Esophagus muscularis mucosa (tissue), 3 donors: Measurements from ENCODE around the gene C19orf85.
A peak's percentile ranks its signal among the peaks of the same experiment; 100 is the strongest.

ENCODE experiments used
- CTCF ChIP-seq, 3 experiments: fragments of 200-600 bp in 2 of 3; fragments of 450-650 bp in 1 of 3; sonication (generic) in 2 of 3; IDR thresholded peaks; one replicate each; pipeline ENCODE4 v1.5.1; 2017 to 2019; ENCODE audit warnings: antibody characterized with exemption in 3 of 3, mild to moderate bottlenecking in 2 of 3, moderate library complexity in 1 of 3
- POLR2A ChIP-seq: fragments of 450-650 bp; IDR thresholded peaks from one replicate; pipeline ENCODE4 v1.6.1; 2017; ENCODE audit warnings: antibody characterized with exemption, moderate library complexity, mild to moderate bottlenecking, low read depth
- POLR2AphosphoS5 ChIP-seq, 2 donors: sonication (generic); formaldehyde crosslinking; IDR thresholded peaks; one replicate each; pipeline ENCODE4 v1.6.1; 2017; ENCODE audit warnings: antibody characterized with exemption in 2 of 2

- TF ChIP-seq POLR2AphosphoS5 (IDR thresholded peaks at IDR 0.05) (no peak), CTCF (IDR thresholded peaks at IDR 0.05) (peak in 1 of 3 experiments; percentile 2), POLR2A (no peak)
Measured at GRCh38 chr19:55504252-55504603, 39.7 kb upstream of the C19orf85 start.
